ENCODE data around the gene ATOX1.

ATOX1 gene

DNA sequence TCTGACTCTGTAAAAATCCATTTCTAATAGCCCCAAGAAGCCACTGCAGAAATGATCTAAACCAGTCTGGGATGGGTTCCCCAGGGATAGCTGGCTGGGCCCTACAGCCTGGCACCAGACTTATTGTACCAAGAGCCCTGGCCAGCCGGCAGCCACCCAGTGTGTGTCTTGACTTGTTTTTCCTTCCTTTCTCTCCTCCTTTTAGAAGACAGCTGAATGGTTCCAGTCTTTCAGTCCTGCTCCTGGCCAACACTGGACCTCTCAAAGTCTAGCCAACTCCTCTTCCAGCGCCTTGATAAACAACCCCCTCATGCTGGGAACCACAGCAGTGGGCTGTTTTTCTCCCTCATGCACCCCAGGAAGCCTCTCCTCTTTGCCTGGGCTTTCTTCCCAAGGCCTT is 34.1 kb downstream of the ATOX1 start:
- H3K9me3 ChIP-seq (ENCODE audit: severe bottlenecking), result peaks cover 4% of the 10 kb centered on the region
- no peak overlapping the region for H3K27ac ChIP-seq
- no peaks in the 10 kb centered on the region for H3K27me3 ChIP-seq (ENCODE audit: insufficient read depth, low read depth, severe bottlenecking)
- TF ChIP-seq, protein P1, sequence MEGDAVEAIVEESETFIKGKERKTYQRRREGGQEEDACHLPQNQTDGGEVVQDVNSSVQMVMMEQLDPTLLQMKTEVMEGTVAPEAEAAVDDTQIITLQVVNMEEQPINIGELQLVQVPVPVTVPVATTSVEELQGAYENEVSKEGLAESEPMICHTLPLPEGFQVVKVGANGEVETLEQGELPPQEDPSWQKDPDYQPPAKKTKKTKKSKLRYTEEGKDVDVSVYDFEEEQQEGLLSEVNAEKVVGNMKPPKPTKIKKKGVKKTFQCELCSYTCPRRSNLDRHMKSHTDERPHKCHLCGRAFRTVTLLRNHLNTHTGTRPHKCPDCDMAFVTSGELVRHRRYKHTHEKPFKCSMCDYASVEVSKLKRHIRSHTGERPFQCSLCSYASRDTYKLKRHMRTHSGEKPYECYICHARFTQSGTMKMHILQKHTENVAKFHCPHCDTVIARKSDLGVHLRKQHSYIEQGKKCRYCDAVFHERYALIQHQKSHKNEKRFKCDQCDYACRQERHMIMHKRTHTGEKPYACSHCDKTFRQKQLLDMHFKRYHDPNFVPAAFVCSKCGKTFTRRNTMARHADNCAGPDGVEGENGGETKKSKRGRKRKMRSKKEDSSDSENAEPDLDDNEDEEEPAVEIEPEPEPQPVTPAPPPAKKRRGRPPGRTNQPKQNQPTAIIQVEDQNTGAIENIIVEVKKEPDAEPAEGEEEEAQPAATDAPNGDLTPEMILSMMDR (IDR thresholded peaks at IDR 0.05; ENCODE audit: low read depth, low read length), result no peak
- H3K36me3 ChIP-seq, result no peaks in the 10 kb centered on the region
- no peak overlapping the region for H3K4me3 ChIP-seq (ENCODE audit: low read depth, low read length)
- no peak for DNase-seq

DNA sequence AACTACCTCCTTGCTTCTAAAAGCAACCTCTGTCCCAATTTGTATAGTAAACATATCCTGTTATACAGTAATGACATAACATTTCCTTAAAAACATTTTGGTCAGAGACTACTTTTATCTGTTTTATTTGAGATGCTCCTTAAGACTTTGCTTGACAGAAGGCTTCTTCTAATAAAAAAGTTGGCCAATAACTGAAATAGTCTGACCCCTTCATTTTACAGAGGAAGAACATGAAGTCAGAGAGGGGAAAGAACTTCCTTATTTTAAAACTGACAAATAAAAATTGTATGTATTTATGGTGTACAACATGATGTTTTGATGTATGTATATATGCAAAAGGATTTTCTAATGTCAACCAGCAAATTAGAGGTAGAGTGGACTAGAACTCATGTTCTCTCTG is 35.9 kb downstream of the ATOX1 start:
- Histone ChIP-seq H3K27me3 (ENCODE audit: insufficient read depth, low read depth, severe bottlenecking) (no peaks in the 10 kb centered on the region), H3K4me3 (ENCODE audit: low read depth, low read length) (no peak overlapping the region), H3K36me3 (no peaks in the 10 kb centered on the region), H3K9me3 (ENCODE audit: severe bottlenecking) (no peaks in the 10 kb centered on the region), H3K27ac (no peak overlapping the region)
- DNase-seq, result no peak
- TF ChIP-seq, protein P1 (IDR thresholded peaks at IDR 0.05; ENCODE audit: low read depth, low read length), result no peak

DNA sequence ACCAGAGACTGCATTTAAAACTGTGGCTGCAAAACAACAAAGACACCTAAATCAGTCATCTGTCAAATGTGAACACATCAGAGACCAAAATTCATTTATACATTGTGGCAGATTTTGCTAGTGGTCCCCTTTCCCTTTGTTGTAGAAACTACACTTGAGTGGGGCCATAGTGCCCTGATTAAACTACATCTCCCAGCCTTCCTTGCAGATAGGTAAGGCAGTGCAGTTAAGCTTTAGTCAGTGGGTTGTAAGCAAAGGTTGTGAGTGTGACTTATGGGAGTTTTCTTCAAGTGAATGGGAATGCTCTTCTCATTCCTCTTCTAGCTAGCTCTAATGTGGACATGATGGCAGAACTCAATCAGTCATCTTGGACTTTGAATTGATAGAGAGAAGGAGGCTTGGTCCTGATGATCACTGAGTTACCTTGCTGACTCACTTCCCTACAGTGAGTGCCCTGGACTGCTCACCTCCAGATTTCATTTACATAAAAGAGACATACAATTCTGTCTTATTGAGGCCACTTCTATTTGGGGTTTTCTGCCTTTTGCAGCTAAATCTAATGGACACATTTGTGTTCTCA is 36.5 kb downstream of the ATOX1 start:
- no peaks in the 10 kb centered on the region for H3K36me3 ChIP-seq
- H3K27me3 ChIP-seq (ENCODE audit: insufficient read depth, low read depth, severe bottlenecking), result no peaks in the 10 kb centered on the region
- DNase-seq, result no peak
- no peak overlapping the region for H3K4me3 ChIP-seq (ENCODE audit: low read depth, low read length)
- H3K9me3 ChIP-seq (ENCODE audit: severe bottlenecking), result no peaks in the 10 kb centered on the region
- no peak overlapping the region for H3K27ac ChIP-seq
- TF ChIP-seq, protein P1 (IDR thresholded peaks at IDR 0.05; ENCODE audit: low read depth, low read length), result no peak

DNA sequence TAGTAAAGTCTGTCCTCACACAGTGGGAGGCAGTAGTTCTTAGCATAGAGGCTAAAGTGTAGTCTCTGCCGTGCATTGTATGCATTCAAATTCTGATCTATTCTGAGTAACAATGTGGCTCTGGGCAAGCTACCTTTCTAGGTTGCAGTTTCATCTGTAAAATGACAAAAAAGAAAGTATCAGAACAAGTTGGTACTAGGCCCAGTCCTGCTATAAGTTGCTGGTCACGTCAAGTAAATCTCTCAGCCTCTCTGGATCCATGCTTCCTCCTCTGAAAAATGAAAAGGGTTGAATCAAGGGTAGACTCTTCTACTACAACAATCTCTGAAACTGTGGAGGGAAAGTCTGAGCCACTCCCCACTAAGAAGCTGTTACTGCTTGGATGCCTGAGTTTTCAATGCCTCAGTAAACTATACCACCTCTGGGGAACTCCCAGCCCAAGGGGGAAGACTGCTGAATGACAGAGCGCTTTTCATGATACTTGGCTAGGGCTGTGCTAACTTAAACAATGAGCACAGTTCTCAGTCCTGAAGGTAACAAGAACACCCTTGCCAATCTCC is 37.3 kb downstream of the ATOX1 start:
- Histone ChIP-seq H3K4me3 (ENCODE audit: low read depth, low read length) (no peak overlapping the region), H3K9me3 (ENCODE audit: severe bottlenecking) (no peaks in the 10 kb centered on the region), H3K27ac (no peak overlapping the region), H3K27me3 (ENCODE audit: insufficient read depth, low read depth, severe bottlenecking) (no peaks in the 10 kb centered on the region), H3K36me3 (no peaks in the 10 kb centered on the region)
- no peak for DNase-seq
- TF ChIP-seq, protein P1 (IDR thresholded peaks at IDR 0.05; ENCODE audit: low read depth, low read length), result no peak

DNA sequence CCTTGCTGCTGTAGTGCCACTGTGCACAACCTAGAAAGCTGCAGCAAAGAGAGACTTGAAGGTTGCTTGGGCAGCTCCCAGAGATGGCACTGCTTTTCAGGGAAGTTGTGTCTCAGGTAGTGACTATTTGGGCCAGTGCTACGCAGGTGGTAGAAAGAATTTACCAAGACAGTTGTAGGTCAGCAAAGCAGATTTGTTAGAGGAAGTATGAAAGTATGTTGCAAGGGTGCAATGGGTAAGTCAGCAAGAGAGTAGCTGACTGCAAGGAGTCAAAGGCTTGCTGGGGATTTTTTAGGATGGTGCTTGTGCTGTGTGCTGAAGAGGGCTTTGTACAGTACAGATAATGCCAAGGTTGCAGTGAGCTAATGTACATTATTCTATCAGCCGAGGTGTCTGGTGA is 38.2 kb downstream of the ATOX1 start:
- Histone ChIP-seq H3K4me3 (ENCODE audit: low read depth, low read length) (no peak overlapping the region), H3K27ac (no peak overlapping the region), H3K36me3 (no peaks in the 10 kb centered on the region), H3K27me3 (ENCODE audit: insufficient read depth, low read depth, severe bottlenecking) (no peaks in the 10 kb centered on the region), H3K9me3 (ENCODE audit: severe bottlenecking) (no peaks in the 10 kb centered on the region)
- no peak for DNase-seq
- TF ChIP-seq, protein P1 (IDR thresholded peaks at IDR 0.05; ENCODE audit: low read depth, low read length), result no peak
